Osteocyte (in vitro differentiated cells): ENCODE results near the gene BTG3. TPM values are rescaled to one million over a fixed set of nuclear protein-coding genes. Genes with fewer than 3 reads are reported as not detected.

Source experiments
- DNase-seq: peaks from one replicate; pipeline ENCODE4 v3.0.0; 2021; ENCODE audit warnings: mixed read lengths; ENCODE audit not compliant: unreplicated experiment; ENCODE audit errors: extremely low spot score
- H3K27ac Mint-ChIP-seq: one replicate; pipeline ENCODE4 v1.8.0; 2021; ENCODE audit warnings: mild to moderate bottlenecking, mixed read lengths; ENCODE audit not compliant: unreplicated experiment
- H3K27me3 Mint-ChIP-seq: one replicate; pipeline ENCODE4 v1.8.0; 2021; ENCODE audit warnings: mixed read lengths; ENCODE audit not compliant: unreplicated experiment
- H3K36me3 Mint-ChIP-seq: one replicate; pipeline ENCODE4 v1.8.0; 2021; ENCODE audit warnings: mixed read lengths; ENCODE audit not compliant: unreplicated experiment
- H3K4me1 Mint-ChIP-seq: one replicate; pipeline ENCODE4 v1.8.0; 2021; ENCODE audit warnings: mixed read lengths; ENCODE audit not compliant: unreplicated experiment
- H3K4me3 Mint-ChIP-seq: one replicate; pipeline ENCODE4 v1.8.0; 2021; ENCODE audit warnings: mild to moderate bottlenecking, moderate library complexity, mixed read lengths; ENCODE audit not compliant: unreplicated experiment
- H3K9me3 Mint-ChIP-seq: one replicate; pipeline ENCODE4 v1.8.0; 2021; ENCODE audit warnings: mixed read lengths; ENCODE audit not compliant: unreplicated experiment
- total RNA-seq: library from RNA; stranded (reverse); gene quantifications from 2 replicates; pipeline ENCODE4 v1.2.1, GENCODE V29; 2021
- TF ChIP-seq, protein P1 (sequence below): fragments of 200-600 bp; sonication (generic); IDR thresholded peaks from 2 replicates; pipeline ENCODE4 v1.5.0; 2021; ENCODE audit warnings: antibody characterized with exemption, mild to moderate bottlenecking, moderate library complexity

The BTG3 gene
- total RNA-seq, 1 donor from 2014 or later: 21.5 TPM

- no peaks in the 10 kb centered on the region for H3K27me3 Mint-ChIP-seq
- peak overlapping the region; percentile 93 for H3K4me3 Mint-ChIP-seq
- TF ChIP-seq, protein P1, sequence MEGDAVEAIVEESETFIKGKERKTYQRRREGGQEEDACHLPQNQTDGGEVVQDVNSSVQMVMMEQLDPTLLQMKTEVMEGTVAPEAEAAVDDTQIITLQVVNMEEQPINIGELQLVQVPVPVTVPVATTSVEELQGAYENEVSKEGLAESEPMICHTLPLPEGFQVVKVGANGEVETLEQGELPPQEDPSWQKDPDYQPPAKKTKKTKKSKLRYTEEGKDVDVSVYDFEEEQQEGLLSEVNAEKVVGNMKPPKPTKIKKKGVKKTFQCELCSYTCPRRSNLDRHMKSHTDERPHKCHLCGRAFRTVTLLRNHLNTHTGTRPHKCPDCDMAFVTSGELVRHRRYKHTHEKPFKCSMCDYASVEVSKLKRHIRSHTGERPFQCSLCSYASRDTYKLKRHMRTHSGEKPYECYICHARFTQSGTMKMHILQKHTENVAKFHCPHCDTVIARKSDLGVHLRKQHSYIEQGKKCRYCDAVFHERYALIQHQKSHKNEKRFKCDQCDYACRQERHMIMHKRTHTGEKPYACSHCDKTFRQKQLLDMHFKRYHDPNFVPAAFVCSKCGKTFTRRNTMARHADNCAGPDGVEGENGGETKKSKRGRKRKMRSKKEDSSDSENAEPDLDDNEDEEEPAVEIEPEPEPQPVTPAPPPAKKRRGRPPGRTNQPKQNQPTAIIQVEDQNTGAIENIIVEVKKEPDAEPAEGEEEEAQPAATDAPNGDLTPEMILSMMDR: no peak
- no peaks in the 10 kb centered on the region for H3K9me3 Mint-ChIP-seq
- H3K36me3 Mint-ChIP-seq: peaks cover 13% of the 10 kb centered on the region
- DNase-seq: peak; percentile 90
- peaks cover 26% of the 10 kb centered on the region for H3K4me1 Mint-ChIP-seq
- peak overlapping the region; percentile 97 for H3K27ac Mint-ChIP-seq
These were observed 1.2 kb downstream of the BTG3 start for GRCh38 chr21:17611414-17612022.

DNA sequence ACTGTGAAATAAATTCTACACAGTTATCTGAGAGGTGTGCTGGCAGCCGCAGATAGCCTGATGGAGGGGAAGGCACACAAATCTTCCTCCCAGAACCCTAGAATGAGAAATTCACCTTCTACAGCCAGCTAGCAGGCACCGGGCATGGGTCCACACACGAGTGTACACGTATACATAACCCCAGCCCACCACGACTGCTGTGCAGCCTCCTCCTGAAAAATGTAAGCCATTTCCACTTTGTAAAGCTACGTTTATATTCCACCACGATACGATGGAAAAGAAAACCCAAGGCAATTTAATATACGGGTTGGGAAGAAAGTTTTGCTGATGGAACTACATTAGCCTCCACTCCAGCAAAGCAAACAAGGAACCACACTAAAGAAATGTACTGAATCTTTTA, 1.8 kb downstream of the BTG3 start:
- no peak for DNase-seq

GRCh38 chr21:17609681-17610080, 3.0 kb downstream of the BTG3 start:
- H3K27me3 Mint-ChIP-seq: no peaks in the 10 kb centered on the region
- peaks cover 17% of the 10 kb centered on the region for H3K36me3 Mint-ChIP-seq
- H3K4me1 Mint-ChIP-seq: peaks cover 26% of the 10 kb centered on the region
- no peaks in the 10 kb centered on the region for H3K9me3 Mint-ChIP-seq
- H3K27ac Mint-ChIP-seq: no peak overlapping the region
- peak overlapping the region; percentile 1 for H3K4me3 Mint-ChIP-seq
- no peak for DNase-seq
- TF ChIP-seq, protein P1: no peak

More for the DNA sequence above, 1.8 kb downstream of the BTG3 start:
- Mint-ChIP-seq H3K36me3 (peaks cover 13% of the 10 kb centered on the region), H3K9me3 (no peaks in the 10 kb centered on the region), H3K27me3 (no peaks in the 10 kb centered on the region), H3K4me3 (peak overlapping the region; percentile 93), H3K4me1 (peaks cover 26% of the 10 kb centered on the region), H3K27ac (peak overlapping the region; percentile 97)
- TF ChIP-seq, protein P1: no peak

DNA sequence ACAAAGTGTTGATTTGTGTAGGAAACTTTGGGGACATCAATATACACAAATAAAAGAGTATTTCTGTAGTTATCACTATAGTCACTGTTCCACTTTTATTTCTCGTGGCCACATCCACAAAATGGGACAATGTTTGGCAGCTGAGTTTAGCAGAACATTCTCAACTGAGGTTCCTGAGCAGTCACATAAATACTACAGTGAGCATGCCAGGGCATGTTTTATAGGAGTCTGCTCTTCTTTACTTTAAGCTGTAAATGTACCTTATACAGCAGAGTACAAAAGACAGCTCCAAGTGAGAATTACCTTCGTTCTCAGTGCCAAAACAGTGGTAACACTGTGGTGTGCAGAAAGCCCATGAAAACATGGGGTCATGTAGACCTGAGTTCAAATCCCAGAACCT, 5.0 kb downstream of the BTG3 start:
- H3K4me1 Mint-ChIP-seq: peaks cover 34% of the 10 kb centered on the region
- no peak for DNase-seq
- peak overlapping the region; percentile 24 for H3K27ac Mint-ChIP-seq
- TF ChIP-seq, protein P1: no peak
- no peak overlapping the region for H3K4me3 Mint-ChIP-seq
- H3K36me3 Mint-ChIP-seq: peaks cover 33% of the 10 kb centered on the region
- H3K27me3 Mint-ChIP-seq: no peaks in the 10 kb centered on the region
- H3K9me3 Mint-ChIP-seq: no peaks in the 10 kb centered on the region

DNA sequence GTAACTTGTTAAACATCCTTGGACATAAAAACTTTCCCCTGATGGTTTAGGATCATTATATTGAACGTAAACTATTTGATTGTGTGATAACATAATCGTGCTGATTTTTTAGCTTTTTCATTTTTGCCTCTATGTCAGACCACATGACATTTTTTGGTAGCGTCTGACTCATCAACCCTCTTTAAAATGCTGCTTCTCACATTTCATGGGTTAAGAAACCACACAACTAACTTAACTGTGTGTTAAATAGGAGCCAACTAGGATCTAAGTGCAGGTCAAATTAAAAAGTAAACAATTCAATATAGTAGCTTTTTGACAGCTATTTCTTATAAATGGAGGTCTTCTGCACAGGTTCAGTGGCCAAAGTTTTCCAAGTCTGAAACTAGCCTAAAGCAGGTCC, 9.8 kb downstream of the BTG3 start:
- Mint-ChIP-seq H3K4me1 (peaks cover 14% of the 10 kb centered on the region), H3K9me3 (no peaks in the 10 kb centered on the region), H3K4me3 (no peak overlapping the region), H3K27ac (no peak overlapping the region), H3K27me3 (no peaks in the 10 kb centered on the region), H3K36me3 (peaks cover 48% of the 10 kb centered on the region)
- TF ChIP-seq, protein P1: no peak
- DNase-seq: no peak
